Measurements from ENCODE around the gene FAM184A.

The FAM184A gene

GRCh38 chr6:119052987-119053386 lies 25.5 kb downstream of the FAM184A start:
- TF ChIP-seq CTCF (IDR thresholded peaks at IDR 0.05; ENCODE audit: insufficient read depth, missing control alignments) = no peak
- DNase-seq (ENCODE audit: insufficient read length, low spot score) = no peak
- no peak for FAIRE-seq

GRCh38 chr6:119052292-119052889 lies 26.1 kb downstream of the FAM184A start:
- no peak for TF ChIP-seq CTCF (IDR thresholded peaks at IDR 0.05; ENCODE audit: insufficient read depth, missing control alignments)
- no peak for FAIRE-seq
- DNase-seq (ENCODE audit: insufficient read length, low spot score) = no peak

GRCh38 chr6:119044255-119044654 lies 34.2 kb downstream of the FAM184A start:
- no peak for TF ChIP-seq CTCF (IDR thresholded peaks at IDR 0.05; ENCODE audit: insufficient read depth, missing control alignments)
- no peak for DNase-seq (ENCODE audit: insufficient read length, low spot score)
- FAIRE-seq = no peak

- DNase-seq (ENCODE audit: insufficient read length, low spot score) = no peak
- FAIRE-seq = peak; percentile 48
Observed at GRCh38 chr6:119043783-119044182, 34.7 kb downstream of the FAM184A start.

GRCh38 chr6:119043265-119043664 lies 35.2 kb downstream of the FAM184A start:
- TF ChIP-seq CTCF (IDR thresholded peaks at IDR 0.05; ENCODE audit: insufficient read depth, missing control alignments) = no peak
- FAIRE-seq (no peak), DNase-seq (ENCODE audit: insufficient read length, low spot score) (no peak)

More at GRCh38 chr6:119043783-119044182, 34.7 kb downstream of the FAM184A start:
- no peak for TF ChIP-seq CTCF (IDR thresholded peaks at IDR 0.05; ENCODE audit: insufficient read depth, missing control alignments)

GRCh38 chr6:119040636-119041035 lies 37.8 kb downstream of the FAM184A start:
- no peak for DNase-seq (ENCODE audit: insufficient read length, low spot score)
- FAIRE-seq = no peak
- TF ChIP-seq CTCF (IDR thresholded peaks at IDR 0.05; ENCODE audit: insufficient read depth, missing control alignments) = no peak

- no peak for TF ChIP-seq CTCF (IDR thresholded peaks at IDR 0.05; ENCODE audit: insufficient read depth, missing control alignments)
- DNase-seq (ENCODE audit: insufficient read length, low spot score) (no peak), FAIRE-seq (no peak)
Observed at GRCh38 chr6:119040229-119040628, 38.2 kb downstream of the FAM184A start.
